GM18909 (cell line): ENCODE measurements around the gene TRPM4.
"Not testable (repeated sequence)": the region's sequence is repeated elsewhere in the genome, so short reads cannot be mapped to it uniquely, and the experiment has no call there.

Experiments used
- ATAC-seq: cut with Tn5 transposase; IDR thresholded peaks from one replicate; pipeline ENCODE4 v1.9.1; 2021; ENCODE audit warnings: mild to moderate bottlenecking; ENCODE audit not compliant: unreplicated experiment, poor library complexity

Gene TRPM4

GRCh38 chr19:49182848-49183375, 25.3 kb downstream of the TRPM4 start:
- no peak for ATAC-seq

GRCh38 chr19:49186108-49186507, 28.5 kb downstream of the TRPM4 start:
- ATAC-seq: no peak

GRCh38 chr19:49188626-49189200, 31.1 kb downstream of the TRPM4 start:
- no peak for ATAC-seq

- no peak for ATAC-seq
These were observed 31.7 kb downstream of the TRPM4 start for GRCh38 chr19:49189259-49189658.

GRCh38 chr19:49190781-49191180, 33.2 kb downstream of the TRPM4 start:
- no peak for ATAC-seq

- no peak for ATAC-seq
These were observed 36.3 kb downstream of the TRPM4 start for GRCh38 chr19:49193822-49194394.

GRCh38 chr19:49194408-49194807, 36.8 kb downstream of the TRPM4 start:
- ATAC-seq: no peak

GRCh38 chr19:49196527-49197240, 39.1 kb downstream of the TRPM4 start:
- no peak for ATAC-seq

GRCh38 chr19:49200238-49200862, 42.8 kb downstream of the TRPM4 start:
- ATAC-seq: no peak

- ATAC-seq: no peak
These were observed 43.5 kb downstream of the TRPM4 start for GRCh38 chr19:49201042-49201441.

- ATAC-seq: no peak
These were observed 47.5 kb downstream of the TRPM4 start for GRCh38 chr19:49205114-49205513.

- ATAC-seq: not testable (repeated sequence)
These were observed 51.9 kb downstream of the TRPM4 start for GRCh38 chr19:49209502-49209901.

GRCh38 chr19:49210108-49210900, 52.7 kb downstream of the TRPM4 start:
- ATAC-seq: no peak

- ATAC-seq: no peak
These were observed 53.4 kb downstream of the TRPM4 start for GRCh38 chr19:49210901-49211451.

GRCh38 chr19:49212016-49212701, 54.6 kb downstream of the TRPM4 start:
- ATAC-seq: no peak

- no peak for ATAC-seq
These were observed 56.2 kb downstream of the TRPM4 start for GRCh38 chr19:49213791-49214190.

GRCh38 chr19:49214701-49215100, 57.1 kb downstream of the TRPM4 start:
- ATAC-seq: no peak

GRCh38 chr19:49216071-49216470, 58.5 kb downstream of the TRPM4 start:
- no peak for ATAC-seq

- no peak for ATAC-seq
These were observed 59.8 kb downstream of the TRPM4 start for GRCh38 chr19:49217382-49217781.
